GM12878 (cell line): Measurements from ENCODE around the gene TMEM126A.

Experiments used
- CTCF ChIP-seq, 3 experiments: IDR thresholded peaks in 2 of 3; conservative IDR thresholded peaks in 1 of 3; 2 replicates each; pipeline ENCODE4 v1.5.1; 2011; ENCODE audit warnings: low read depth in 3 of 3, low read length in 3 of 3, mild to moderate bottlenecking in 3 of 3, control low read depth in 2 of 3, moderate library complexity in 2 of 3, inconsistent platforms in 1 of 3, mixed read lengths in 1 of 3; ENCODE audit not compliant: control insufficient read depth in 2 of 3, insufficient read depth in 1 of 3; ENCODE audit errors: extremely low read depth in 1 of 3
- EP300 ChIP-seq, 2 experiments: fragments of 150-350 bp in 1 of 2; IDR thresholded peaks; 2 replicates each; pipeline ENCODE4 v1.6.1; 2011 to 2012; ENCODE audit warnings: low read depth in 2 of 2, low read length in 2 of 2, borderline replicate concordance in 1 of 2, improper control_type of control experiment in 1 of 2, inconsistent platforms in 1 of 2; ENCODE audit not compliant: control insufficient read depth in 1 of 2
- HDAC2 ChIP-seq: fragments of 200-600 bp; sonication (generic); IDR thresholded peaks from 2 replicates; pipeline ENCODE4 v1.6.1; 2017
- MYC ChIP-seq: IDR thresholded peaks from 2 replicates; pipeline ENCODE4 v1.6.1; 2011; ENCODE audit warnings: mild to moderate bottlenecking, low read length, moderate library complexity, inconsistent platforms; ENCODE audit not compliant: insufficient read depth, insufficient replicate concordance, insufficient read length, severe bottlenecking
- POLR2A ChIP-seq: IDR thresholded peaks from 2 replicates; pipeline ENCODE4 v1.6.1; 2011; ENCODE audit warnings: low read depth, mild to moderate bottlenecking, low read length
- POLR2AphosphoS2 ChIP-seq: IDR thresholded peaks from 2 replicates; pipeline ENCODE4 v1.6.1; 2011; ENCODE audit warnings: low read depth, mild to moderate bottlenecking, low read length, improper control_type of control experiment, moderate library complexity
- POU2F2 ChIP-seq: IDR thresholded peaks from 3 replicates; pipeline ENCODE4 v1.6.1; 2011; ENCODE audit warnings: low read depth, mild to moderate bottlenecking, low read length, borderline replicate concordance
- REST ChIP-seq: IDR thresholded peaks from 2 replicates; pipeline ENCODE4 v1.6.1; 2012; ENCODE audit warnings: mild to moderate bottlenecking, low read depth, low read length
- SIN3A ChIP-seq: IDR thresholded peaks from 2 replicates; pipeline ENCODE4 v1.6.1; 2012; ENCODE audit warnings: low read depth, low read length, improper control_type of control experiment
- SIX5 ChIP-seq: IDR thresholded peaks from 2 replicates; pipeline ENCODE4 v1.6.1; 2011; ENCODE audit warnings: mild to moderate bottlenecking, low read depth, low read length, moderate library complexity; ENCODE audit not compliant: severe bottlenecking
- STAT3 ChIP-seq: IDR thresholded peaks from 2 replicates; pipeline ENCODE4 v1.6.1; 2011; ENCODE audit warnings: low read depth, low read length, improper control_type of control experiment
- ZNF592 ChIP-seq: fragments of 450-650 bp; IDR thresholded peaks from 2 replicates; pipeline ENCODE4 v1.6.1; 2017; ENCODE audit warnings: mild to moderate bottlenecking, moderate library complexity

- TF ChIP-seq STAT3, result no peak
- TF ChIP-seq SIN3A, result no peak
- TF ChIP-seq REST, result no peak
- TF ChIP-seq CTCF (IDR thresholded peaks at IDR 0.05 in 2 of 3, conservative IDR thresholded peaks at IDR 0.05 in 1 of 3; ENCODE audit: control insufficient read depth in 2 of 3, extremely low read depth in 1 of 3, insufficient read depth in 1 of 3, low read depth in 3 of 3, low read length in 3 of 3), result no peak
- no peak for TF ChIP-seq POLR2A
- TF ChIP-seq HDAC2, result no peak
- TF ChIP-seq SIX5, result no peak
- no peak for TF ChIP-seq MYC
- TF ChIP-seq EP300 (IDR thresholded peaks at IDR 0.05; ENCODE audit: borderline replicate concordance in 1 of 2, control insufficient read depth in 1 of 2, low read depth in 2 of 2, low read length in 2 of 2), result no peak
- no peak for TF ChIP-seq POU2F2
- TF ChIP-seq ZNF592, result no peak
- TF ChIP-seq POLR2AphosphoS2, result no peak
These were observed 15.4 kb downstream of the TMEM126A start for GRCh38 chr11:85663080-85663752.
